Loucy (cell line): ENCODE data around the gene LAMC3.

ENCODE experiments used
- H2AFZ ChIP-seq: fragments of 200-600 bp; sonication (generic); 2 replicates; pipeline ENCODE4 v1.6.0; 2016; ENCODE audit warnings: antibody characterized with exemption, mild to moderate bottlenecking, low read length, moderate library complexity
- H3F3A ChIP-seq: fragments of 200-600 bp; 2 replicates; pipeline ENCODE4 v1.6.0; 2016; ENCODE audit warnings: antibody characterized with exemption, low read depth, mild to moderate bottlenecking
- H3K27me3 ChIP-seq: fragments of 200-600 bp; sonication (generic); 2 replicates; pipeline ENCODE4 v1.6.1; 2014; ENCODE audit warnings: low read length, mild to moderate bottlenecking; ENCODE audit not compliant: insufficient read depth, poor library complexity, severe bottlenecking
- H3K36me3 ChIP-seq: fragments of 200-600 bp; sonication (generic); 2 replicates; pipeline ENCODE4 v1.6.1; 2016; ENCODE audit warnings: low read length; ENCODE audit not compliant: insufficient read depth
- H3K4me1 ChIP-seq: fragments of 200-600 bp; sonication (generic); 2 replicates; pipeline ENCODE4 v1.5.1; 2014; ENCODE audit warnings: low read length, mild to moderate bottlenecking; ENCODE audit not compliant: insufficient read depth, poor library complexity, severe bottlenecking
- H3K4me2 ChIP-seq: fragments of 200-600 bp; sonication (generic); 2 replicates; pipeline ENCODE4 v1.6.0; 2014; ENCODE audit warnings: antibody characterized with exemption, low read length, low read depth, mild to moderate bottlenecking; ENCODE audit not compliant: poor library complexity, severe bottlenecking
- H3K4me3 ChIP-seq: fragments of 200-600 bp; sonication (generic); 2 replicates; pipeline ENCODE4 v1.5.1; 2014; ENCODE audit warnings: low read length, mild to moderate bottlenecking, mixed read lengths; ENCODE audit not compliant: poor library complexity, severe bottlenecking
- H3K79me2 ChIP-seq: fragments of 200-600 bp; sonication (generic); 2 replicates; pipeline ENCODE4 v1.6.1; 2014; ENCODE audit warnings: low read length; ENCODE audit not compliant: insufficient read depth
- H3K9ac ChIP-seq: fragments of 200-600 bp; sonication (generic); 2 replicates; pipeline ENCODE4 v1.6.0; 2014; ENCODE audit warnings: mild to moderate bottlenecking, low read depth, low read length, moderate library complexity; ENCODE audit not compliant: poor library complexity, severe bottlenecking
- H3K9me2 ChIP-seq: fragments of 200-600 bp; sonication (generic); replicated peaks from 2 replicates; pipeline ENCODE4 v1.6.1; 2016; ENCODE audit warnings: low read depth, low read length, mixed read lengths
- H3K9me3 ChIP-seq: fragments of 200-600 bp; sonication (generic); 2 replicates; pipeline ENCODE4 v1.6.1; 2014; ENCODE audit warnings: mild to moderate bottlenecking, antibody characterized with exemption, low read length, low read depth; ENCODE audit not compliant: insufficient read depth
- H4K20me1 ChIP-seq: fragments of 200-600 bp; sonication (generic); 2 replicates; pipeline ENCODE4 v1.6.0; 2014; ENCODE audit warnings: antibody characterized with exemption, low read length, mild to moderate bottlenecking; ENCODE audit not compliant: insufficient read depth, poor library complexity, severe bottlenecking
- CTCF ChIP-seq: fragments of 200-600 bp; sonication (generic); conservative IDR thresholded peaks from 2 replicates; pipeline ENCODE4 v1.5.1; 2014; ENCODE audit warnings: mild to moderate bottlenecking, antibody characterized with exemption, low read length
- EZH2phosphoT487 ChIP-seq: fragments of 200-600 bp; IDR thresholded peaks from 2 replicates; pipeline ENCODE4 v1.6.1; 2018; ENCODE audit warnings: antibody characterized with exemption, mild to moderate bottlenecking, moderate library complexity, borderline replicate concordance

LAMC3 gene

GRCh38 chr9:131046093-131046380, 37.1 kb downstream of the LAMC3 start:
- Histone ChIP-seq H3K79me2 (no peaks in the 10 kb centered on the region), H3K27me3 (no peaks in the 10 kb centered on the region), H3K36me3 (no peaks in the 10 kb centered on the region), H3K9me2 (no peaks in the 10 kb centered on the region), H3K4me1 (no peaks in the 10 kb centered on the region), H3K4me2 (no peak overlapping the region), H3K9ac (no peak overlapping the region), H4K20me1 (no peaks in the 10 kb centered on the region), H3F3A (no peaks in the 10 kb centered on the region), H3K4me3 (no peak overlapping the region), H2AFZ (no peak overlapping the region), H3K9me3 (no peaks in the 10 kb centered on the region)
- TF ChIP-seq EZH2phosphoT487 (no peak), CTCF (no peak)

- TF ChIP-seq EZH2phosphoT487 (no peak), CTCF (peak; percentile 68)
- no peak overlapping the region for H3K4me2 ChIP-seq
- no peaks in the 10 kb centered on the region for H3K4me1 ChIP-seq
- no peak overlapping the region for H2AFZ ChIP-seq
- H3K4me3 ChIP-seq = no peak overlapping the region
- H3K36me3 ChIP-seq = no peaks in the 10 kb centered on the region
- H3K9me3 ChIP-seq = no peaks in the 10 kb centered on the region
- no peaks in the 10 kb centered on the region for H4K20me1 ChIP-seq
- H3K79me2 ChIP-seq = no peaks in the 10 kb centered on the region
- no peak overlapping the region for H3K9ac ChIP-seq
- no peaks in the 10 kb centered on the region for H3K9me2 ChIP-seq
- no peaks in the 10 kb centered on the region for H3K27me3 ChIP-seq
- H3F3A ChIP-seq = no peaks in the 10 kb centered on the region
Observed at GRCh38 chr9:131046581-131047202, 37.7 kb downstream of the LAMC3 start.

- H3K9ac ChIP-seq = no peak overlapping the region
- H3K36me3 ChIP-seq = no peaks in the 10 kb centered on the region
- no peaks in the 10 kb centered on the region for H3F3A ChIP-seq
- H3K27me3 ChIP-seq = no peaks in the 10 kb centered on the region
- H3K4me3 ChIP-seq = no peak overlapping the region
- no peaks in the 10 kb centered on the region for H4K20me1 ChIP-seq
- H3K9me3 ChIP-seq = no peaks in the 10 kb centered on the region
- no peaks in the 10 kb centered on the region for H3K4me1 ChIP-seq
- no peak overlapping the region for H3K4me2 ChIP-seq
- H3K9me2 ChIP-seq = no peaks in the 10 kb centered on the region
- no peaks in the 10 kb centered on the region for H3K79me2 ChIP-seq
- H2AFZ ChIP-seq = no peak overlapping the region
- no peak for TF ChIP-seq CTCF
- TF ChIP-seq EZH2phosphoT487 = no peak
Observed at GRCh38 chr9:131048332-131048731, 39.4 kb downstream of the LAMC3 start.
